22Rv1 (cell line): Measurements from ENCODE around the gene ALOX15.
"Not testable (repeated sequence)": the region's sequence is repeated elsewhere in the genome, so short reads cannot be mapped to it uniquely, and the experiment has no call there.

Experiments
- H3K27ac ChIP-seq: fragments of 450-650 bp; 2 replicates; pipeline ENCODE4 v1.5.1; 2017
- CTCF ChIP-seq: fragments of 450-650 bp; IDR thresholded peaks from 2 replicates; pipeline ENCODE4 v1.5.1; 2017; ENCODE audit warnings: mild to moderate bottlenecking
- ZFX ChIP-seq: fragments of 450-650 bp; IDR thresholded peaks from 2 replicates; pipeline ENCODE4 v1.6.1; 2017; ENCODE audit warnings: antibody characterized with exemption, borderline replicate concordance

ALOX15 gene

DNA sequence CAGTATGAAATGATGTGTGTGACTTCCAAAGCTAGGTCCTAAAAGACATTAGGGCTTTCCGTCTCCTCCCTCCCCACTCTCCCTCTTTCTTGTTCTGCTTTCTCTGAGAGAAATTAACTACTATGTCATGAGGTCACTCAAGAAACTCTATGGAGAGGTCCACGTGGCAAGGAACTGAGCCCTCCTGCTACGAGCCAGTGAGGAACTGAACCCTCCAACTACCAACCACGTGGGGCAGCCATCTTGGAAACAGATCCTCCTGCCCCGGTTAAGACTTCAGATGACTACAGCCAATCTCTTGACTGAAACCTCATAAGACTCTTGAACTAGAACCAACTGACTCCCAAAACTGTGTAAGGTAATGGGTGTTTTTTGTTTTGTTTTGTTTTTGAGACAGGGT lies 4.2 kb upstream of the ALOX15 start:
- TF ChIP-seq ZFX (no peak), CTCF (no peak)
- no peak overlapping the region for H3K27ac ChIP-seq

DNA sequence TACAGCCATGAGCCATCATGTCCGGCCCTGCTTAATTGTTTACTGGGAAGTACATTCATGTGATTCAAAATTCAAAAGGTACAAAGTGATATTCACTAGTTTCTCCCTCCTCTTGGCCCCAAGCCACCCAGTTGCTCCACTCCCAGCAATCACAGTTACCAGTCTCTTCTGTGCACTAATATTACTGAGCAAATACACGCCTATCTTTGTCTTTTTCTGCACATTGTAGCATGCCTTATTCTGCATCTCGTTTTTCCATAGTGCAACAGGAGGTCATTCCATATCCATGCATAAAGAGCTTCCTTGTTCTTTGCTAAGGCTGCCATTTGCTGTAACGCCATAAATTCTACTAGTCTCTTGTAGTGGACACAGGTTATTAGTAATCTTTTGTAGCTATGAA lies 2.2 kb upstream of the ALOX15 start:
- H3K27ac ChIP-seq, result no peak overlapping the region
- TF ChIP-seq ZFX (no peak), CTCF (no peak)

- H3K27ac ChIP-seq, result no peak overlapping the region
- TF ChIP-seq ZFX (no peak), CTCF (no peak)
These were observed 808 bp upstream of the ALOX15 start for GRCh38 chr17:4642286-4642685.

DNA sequence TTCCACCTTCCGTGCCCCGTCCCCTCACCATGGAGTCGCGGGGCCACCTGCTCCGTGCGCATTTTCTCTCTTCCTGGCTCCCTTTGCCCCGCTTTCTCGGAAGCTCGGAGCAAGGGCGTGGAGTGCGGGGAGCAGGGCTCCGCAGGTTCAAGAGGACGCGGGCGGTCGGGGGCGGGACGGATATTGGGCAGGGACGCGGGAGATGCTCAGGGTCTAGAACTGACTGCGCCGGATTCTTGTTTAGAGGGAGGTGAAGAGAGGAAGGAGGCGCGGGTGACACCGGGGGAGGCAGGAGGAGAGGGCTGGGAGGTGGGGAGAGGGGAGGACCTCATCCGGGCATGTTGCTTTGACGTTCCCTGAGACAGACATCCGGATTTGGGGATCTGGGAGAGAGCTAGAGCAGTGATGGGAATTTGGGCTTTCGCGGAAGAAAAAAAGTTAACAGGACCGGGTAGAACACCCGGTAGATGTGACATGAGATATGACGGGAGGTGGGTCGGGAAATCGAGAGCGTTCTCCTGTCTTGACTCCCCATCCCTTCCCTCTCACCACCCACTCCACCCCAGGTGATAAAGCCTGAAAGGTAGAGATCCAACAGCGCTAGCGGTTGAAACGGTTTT lies 799 bp downstream of the ALOX15 start:
- not testable (repeated sequence) for H3K27ac ChIP-seq

DNA sequence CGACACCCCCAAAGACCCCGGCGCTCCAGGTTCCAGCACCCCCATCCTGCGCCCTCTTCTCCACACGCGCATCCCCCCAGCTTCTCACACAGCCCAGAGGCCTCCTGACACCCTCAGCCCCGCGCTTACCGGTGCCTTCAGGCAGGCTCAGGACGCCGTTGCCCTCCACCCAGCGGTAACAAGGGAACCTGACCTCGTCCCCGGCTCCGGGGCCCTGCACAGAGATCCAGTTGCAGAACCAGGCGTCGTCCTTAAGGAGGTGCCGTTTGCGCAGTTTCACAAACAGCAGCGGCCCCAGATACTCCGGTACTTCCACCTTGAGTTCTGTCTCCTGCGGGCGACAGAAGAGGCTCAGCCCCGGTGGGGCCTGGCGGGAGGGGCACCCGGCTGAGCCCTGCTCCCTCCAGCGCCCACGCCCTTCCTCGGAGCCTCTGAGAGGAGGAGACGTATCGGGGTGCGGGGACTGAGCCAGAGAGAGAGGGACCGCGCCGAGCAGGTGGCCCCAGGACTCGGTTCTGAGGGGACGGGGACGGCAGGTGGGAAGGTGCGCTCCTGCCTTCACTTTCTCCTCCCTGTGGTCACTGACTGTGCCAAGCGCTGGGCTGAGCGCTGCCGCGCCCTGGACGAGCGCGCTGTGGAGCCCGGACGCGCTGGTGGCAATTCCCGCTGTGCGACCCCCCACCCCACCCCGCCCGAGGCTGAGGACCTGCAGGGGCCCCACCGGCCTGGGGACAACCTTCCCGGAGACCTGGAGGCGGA lies 2.0 kb downstream of the ALOX15 start:
- peak; percentile 26 for TF ChIP-seq CTCF
- not testable (repeated sequence) for H3K27ac ChIP-seq

- H3K27ac ChIP-seq, result not testable (repeated sequence)
These were observed 2.7 kb downstream of the ALOX15 start for GRCh38 chr17:4638766-4639165.

GRCh38 chr17:4636474-4637100 lies 4.9 kb downstream of the ALOX15 start:
- no peak overlapping the region for H3K27ac ChIP-seq
- TF ChIP-seq CTCF (no peak), ZFX (no peak)

DNA sequence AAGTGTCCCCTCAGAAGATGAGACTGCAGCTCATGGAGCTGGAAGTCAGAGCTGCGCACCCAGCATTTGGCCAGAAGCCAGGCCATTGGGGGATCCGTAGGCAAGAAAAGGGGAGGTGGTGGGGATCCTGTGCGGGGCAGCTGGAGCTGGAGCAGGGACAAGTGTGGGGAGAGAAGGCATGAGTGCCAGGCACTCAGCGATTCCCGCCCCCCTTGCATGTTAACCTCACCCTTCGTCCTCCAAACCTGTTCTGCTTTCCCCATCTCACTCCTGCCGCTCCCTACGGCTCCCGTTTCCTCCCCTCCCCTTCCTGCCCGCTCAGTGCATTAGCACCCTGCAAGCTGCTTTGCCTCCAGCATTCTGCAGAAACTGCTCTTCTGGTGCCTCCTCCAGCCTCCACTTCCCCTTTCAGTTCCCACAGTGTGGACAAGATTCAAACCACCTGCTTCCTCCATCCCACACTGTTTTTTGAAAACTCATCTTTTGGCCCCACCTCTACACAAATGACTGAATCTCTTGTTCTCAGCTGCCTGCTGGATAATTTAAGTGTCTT lies 5.6 kb downstream of the ALOX15 start:
- H3K27ac ChIP-seq, result no peak overlapping the region
- TF ChIP-seq ZFX (no peak), CTCF (no peak)
